Measurements from ENCODE around the gene FSCN2.
"Not testable (repeated sequence)": the region's sequence is repeated elsewhere in the genome, so short reads cannot be mapped to it uniquely, and the experiment has no call there.

Gene FSCN2

GRCh38 chr17:81578561-81579225, 50.5 kb downstream of the FSCN2 start:
- DNase-seq: no peak

GRCh38 chr17:81579298-81579697, 51.1 kb downstream of the FSCN2 start:
- DNase-seq: no peak

GRCh38 chr17:81579821-81580321, 51.7 kb downstream of the FSCN2 start:
- no peak for DNase-seq

- DNase-seq: no peak
These were observed 52.3 kb downstream of the FSCN2 start for GRCh38 chr17:81580481-81580880.

GRCh38 chr17:81581758-81582157, 53.6 kb downstream of the FSCN2 start:
- no peak for DNase-seq

- DNase-seq: no peak
These were observed 54.2 kb downstream of the FSCN2 start for GRCh38 chr17:81582341-81582740.

- DNase-seq: no peak
These were observed 54.6 kb downstream of the FSCN2 start for GRCh38 chr17:81582749-81583148.

GRCh38 chr17:81583589-81584342, 55.6 kb downstream of the FSCN2 start:
- DNase-seq: no peak

- not testable (repeated sequence) for DNase-seq
These were observed 56.6 kb downstream of the FSCN2 start for GRCh38 chr17:81584771-81585170.

- no peak for DNase-seq
These were observed 57.9 kb downstream of the FSCN2 start for GRCh38 chr17:81586096-81586495.
